OCI-LY1 (cell line): ENCODE measurements around the gene MATK.

Experiments used
- EZH2 ChIP-seq: fragments of 200-600 bp; sonication (generic), shearing (Covaris generic); IDR thresholded peaks from 2 replicates; pipeline ENCODE4 v1.8.0; 2017; ENCODE audit warnings: borderline replicate concordance, mixed run types, mild to moderate bottlenecking, antibody characterized with exemption, low read length, moderate library complexity, mixed read lengths
- TF ChIP-seq, protein P1 (sequence below): fragments of 200-600 bp; sonication (generic), shearing (Covaris generic); IDR thresholded peaks from 2 replicates; pipeline ENCODE4 v1.5.1; 2017; ENCODE audit warnings: mild to moderate bottlenecking, antibody characterized with exemption, low read length, moderate library complexity, mixed read lengths

- TF ChIP-seq, protein P1, sequence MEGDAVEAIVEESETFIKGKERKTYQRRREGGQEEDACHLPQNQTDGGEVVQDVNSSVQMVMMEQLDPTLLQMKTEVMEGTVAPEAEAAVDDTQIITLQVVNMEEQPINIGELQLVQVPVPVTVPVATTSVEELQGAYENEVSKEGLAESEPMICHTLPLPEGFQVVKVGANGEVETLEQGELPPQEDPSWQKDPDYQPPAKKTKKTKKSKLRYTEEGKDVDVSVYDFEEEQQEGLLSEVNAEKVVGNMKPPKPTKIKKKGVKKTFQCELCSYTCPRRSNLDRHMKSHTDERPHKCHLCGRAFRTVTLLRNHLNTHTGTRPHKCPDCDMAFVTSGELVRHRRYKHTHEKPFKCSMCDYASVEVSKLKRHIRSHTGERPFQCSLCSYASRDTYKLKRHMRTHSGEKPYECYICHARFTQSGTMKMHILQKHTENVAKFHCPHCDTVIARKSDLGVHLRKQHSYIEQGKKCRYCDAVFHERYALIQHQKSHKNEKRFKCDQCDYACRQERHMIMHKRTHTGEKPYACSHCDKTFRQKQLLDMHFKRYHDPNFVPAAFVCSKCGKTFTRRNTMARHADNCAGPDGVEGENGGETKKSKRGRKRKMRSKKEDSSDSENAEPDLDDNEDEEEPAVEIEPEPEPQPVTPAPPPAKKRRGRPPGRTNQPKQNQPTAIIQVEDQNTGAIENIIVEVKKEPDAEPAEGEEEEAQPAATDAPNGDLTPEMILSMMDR: no peak
- TF ChIP-seq EZH2: no peak
These were observed 21.6 kb upstream of the MATK start for GRCh38 chr19:3807574-3808354.
